Fibroblast of lung (primary cell): Measurements from ENCODE around the gene YAF2. TPM values are rescaled to one million over a fixed set of nuclear protein-coding genes. Genes with fewer than 3 reads are reported as not detected.

Source experiments
- DNase-seq, 2 donors: peaks; one replicate each; pipeline versions ENCODE4 v3.0.0 to v3.0.0-alpha.2; 2010; ENCODE audit warnings: low read depth in 2 of 2
- H2AFZ ChIP-seq: 2 replicates; pipeline ENCODE4 v1.5.1; 2012; ENCODE audit warnings: low read length, control low read depth, inconsistent platforms
- H3K27ac ChIP-seq: 2 replicates; pipeline ENCODE4 v1.5.1; 2011; ENCODE audit warnings: low read length, control low read depth; ENCODE audit not compliant: insufficient read depth
- H3K27me3 ChIP-seq: 2 replicates; pipeline ENCODE4 v1.5.1; 2011; ENCODE audit warnings: mild to moderate bottlenecking, low read length; ENCODE audit not compliant: control insufficient read depth, insufficient read depth
- H3K36me3 ChIP-seq: 2 replicates; pipeline ENCODE4 v1.5.1; 2011; ENCODE audit warnings: low read length; ENCODE audit not compliant: control insufficient read depth, insufficient read depth
- H3K4me1 ChIP-seq: 2 replicates; pipeline ENCODE4 v1.5.1; 2011; ENCODE audit warnings: low read length; ENCODE audit not compliant: control insufficient read depth, insufficient read depth; ENCODE audit errors: extremely low read depth
- H3K4me2 ChIP-seq: 2 replicates; pipeline ENCODE4 v1.5.1; 2011; ENCODE audit warnings: low read length, control low read depth; ENCODE audit not compliant: insufficient read depth; ENCODE audit errors: extremely low read depth
- H3K4me3 ChIP-seq, 4 experiments: fragments of 200-600 bp in 1 of 4; sonication (generic) in 1 of 4; replicated peaks in 1 of 4; 2 replicates each; pipeline ENCODE4 v1.5.1; 2011 to 2016; ENCODE audit warnings: low read length in 4 of 4, low read depth in 3 of 4, mild to moderate bottlenecking in 3 of 4, control low read depth in 2 of 4, inconsistent platforms in 1 of 4, mixed read lengths in 1 of 4; ENCODE audit not compliant: insufficient read depth in 1 of 4; ENCODE audit errors: control extremely low read depth in 1 of 4
- H3K79me2 ChIP-seq: 2 replicates; pipeline ENCODE4 v1.5.1; 2012; ENCODE audit warnings: mild to moderate bottlenecking, low read length, inconsistent platforms; ENCODE audit not compliant: control insufficient read depth, insufficient read depth
- H3K9ac ChIP-seq: 2 replicates; pipeline ENCODE4 v1.5.1; 2011; ENCODE audit warnings: mild to moderate bottlenecking, low read length, control low read depth; ENCODE audit not compliant: insufficient read depth
- H3K9me3 ChIP-seq: 2 replicates; pipeline ENCODE4 v1.5.1; 2012; ENCODE audit warnings: low read depth, low read length; ENCODE audit not compliant: control insufficient read depth, insufficient read depth
- H4K20me1 ChIP-seq: 2 replicates; pipeline ENCODE4 v1.5.1; 2011; ENCODE audit warnings: low read length; ENCODE audit not compliant: control insufficient read depth, insufficient read depth; ENCODE audit errors: extremely low read depth
- CTCF ChIP-seq, 2 donors: IDR thresholded peaks in 1 of 2; conservative IDR thresholded peaks in 1 of 2; 1 replicate in 1 of 2; 2 replicates in 1 of 2; pipeline ENCODE4 v1.5.1; 2011 to 2012; ENCODE audit warnings: low read length in 2 of 2, control low read depth in 1 of 2, inconsistent platforms in 1 of 2, low read depth in 1 of 2, mild to moderate bottlenecking in 1 of 2
- EZH2 ChIP-seq: IDR thresholded peaks from 2 replicates; pipeline ENCODE4 v1.5.1; 2012; ENCODE audit warnings: low read length, control low read depth, mild to moderate bottlenecking; ENCODE audit errors: missing control alignments
- polyA plus RNA-seq, 2 donors: library from polyadenylated mRNA; depleted of rRNA in 1 of 2; stranded (reverse) in 1 of 2; unstranded in 1 of 2; fragments of >200 nt; gene quantifications; 2 replicates each; pipeline ENCODE4 v1.2.1, GENCODE V29; 2011 to 2012; ENCODE audit warnings: missing spikeins in 1 of 2
- total RNA-seq: library from RNA; depleted of rRNA; stranded (reverse); fragments of >200 nt; gene quantifications from 2 replicates; pipeline ENCODE4 v1.2.1, GENCODE V29; 2014

The YAF2 gene
- total and polyA plus RNA-seq, 2 donors (not counting 1 experiment from before 2014, with no cell fraction given), result 18.0 to 25.2 TPM

DNA sequence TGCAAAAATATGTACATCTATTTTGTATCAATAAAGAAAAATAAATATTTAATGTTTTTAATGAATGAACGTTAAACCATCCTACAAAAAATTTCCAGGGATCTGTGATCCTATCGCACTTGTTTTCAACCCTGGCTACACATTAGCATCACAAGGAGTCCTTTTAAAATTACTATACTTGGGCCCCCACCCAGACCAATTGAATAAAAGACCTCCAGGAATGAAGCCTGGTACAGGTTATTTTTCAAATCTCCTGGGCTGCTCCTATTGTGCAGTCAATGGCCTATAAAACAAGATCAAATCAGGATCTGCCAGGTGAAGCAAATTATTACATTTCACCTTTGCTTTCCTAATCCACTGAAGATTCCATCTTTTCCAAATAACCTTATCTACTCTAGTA lies 59.9 kb downstream of the YAF2 start:
- TF ChIP-seq EZH2 (no peak), CTCF (conservative IDR thresholded peaks at IDR 0.05 in 1 of 2, IDR thresholded peaks at IDR 0.05 in 1 of 2; ENCODE audit: low read depth in 1 of 2, low read length in 2 of 2) (no peak)
- Histone ChIP-seq H3K27me3 (no peaks in the 10 kb centered on the region), H3K36me3 (no peaks in the 10 kb centered on the region), H3K27ac (no peak overlapping the region), H3K79me2 (no peaks in the 10 kb centered on the region), H3K9me3 (no peaks in the 10 kb centered on the region), H4K20me1 (no peaks in the 10 kb centered on the region), H3K4me2 (no peak overlapping the region), H3K4me1 (no peaks in the 10 kb centered on the region), H3K4me3 (no peak overlapping the region), H2AFZ (no peak overlapping the region), H3K9ac (no peak overlapping the region)
- no peak for DNase-seq

- Histone ChIP-seq H3K27me3 (no peaks in the 10 kb centered on the region), H4K20me1 (no peaks in the 10 kb centered on the region), H3K27ac (no peak overlapping the region), H3K4me2 (no peak overlapping the region), H3K4me1 (no peaks in the 10 kb centered on the region), H3K36me3 (no peaks in the 10 kb centered on the region), H3K9ac (no peak overlapping the region), H2AFZ (no peak overlapping the region), H3K9me3 (no peaks in the 10 kb centered on the region), H3K4me3 (no peak overlapping the region), H3K79me2 (no peaks in the 10 kb centered on the region)
- DNase-seq, result no peak
- no peak for TF ChIP-seq CTCF (conservative IDR thresholded peaks at IDR 0.05 in 1 of 2, IDR thresholded peaks at IDR 0.05 in 1 of 2; ENCODE audit: low read depth in 1 of 2, low read length in 2 of 2)
- no peak for TF ChIP-seq EZH2
These were observed 63.1 kb downstream of the YAF2 start for GRCh38 chr12:42174978-42175377.

DNA sequence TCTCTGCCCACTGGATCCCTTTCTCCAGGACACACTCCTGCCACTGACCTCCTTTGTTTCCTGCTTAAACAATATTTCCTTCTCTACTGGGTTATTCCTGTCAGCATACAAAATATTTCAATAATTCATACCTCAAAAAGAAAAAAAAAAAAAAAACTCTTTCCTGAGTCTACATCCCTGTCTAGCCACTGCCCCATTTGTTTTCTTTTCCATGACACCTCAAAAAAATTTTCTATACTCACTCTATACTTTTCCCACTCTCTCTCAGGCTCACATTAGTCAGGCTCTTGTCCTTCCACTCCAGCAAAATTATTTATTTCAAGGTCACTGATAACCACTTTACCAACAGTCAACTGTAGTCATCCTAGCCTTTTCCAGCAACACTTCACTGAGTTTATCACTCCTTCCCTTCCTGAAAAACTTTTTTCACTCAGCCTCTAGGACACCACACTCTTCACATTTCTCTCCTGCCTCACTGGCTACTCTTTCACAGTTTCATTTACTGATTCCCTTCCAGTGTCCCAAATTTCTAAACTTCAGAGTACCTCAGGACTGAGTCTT lies 64.0 kb downstream of the YAF2 start:
- Histone ChIP-seq H3K4me3 (no peak overlapping the region), H3K36me3 (no peaks in the 10 kb centered on the region), H2AFZ (no peak overlapping the region), H3K9me3 (no peaks in the 10 kb centered on the region), H3K27me3 (no peaks in the 10 kb centered on the region), H3K4me2 (no peak overlapping the region), H3K79me2 (no peaks in the 10 kb centered on the region), H3K27ac (no peak overlapping the region), H3K4me1 (no peaks in the 10 kb centered on the region), H3K9ac (no peak overlapping the region), H4K20me1 (no peaks in the 10 kb centered on the region)
- no peak for DNase-seq
- TF ChIP-seq CTCF (conservative IDR thresholded peaks at IDR 0.05 in 1 of 2, IDR thresholded peaks at IDR 0.05 in 1 of 2; ENCODE audit: low read depth in 1 of 2, low read length in 2 of 2) (no peak), EZH2 (no peak)
